ENCODE measurements around the gene DAGLA. TPM values are rescaled to one million over a fixed set of nuclear protein-coding genes. Genes with fewer than 3 reads are reported as not detected.

DAGLA gene
- total and polyA plus RNA-seq, 2 experiments from 2014 or later, result 2.1 to 6.3 TPM

DNA sequence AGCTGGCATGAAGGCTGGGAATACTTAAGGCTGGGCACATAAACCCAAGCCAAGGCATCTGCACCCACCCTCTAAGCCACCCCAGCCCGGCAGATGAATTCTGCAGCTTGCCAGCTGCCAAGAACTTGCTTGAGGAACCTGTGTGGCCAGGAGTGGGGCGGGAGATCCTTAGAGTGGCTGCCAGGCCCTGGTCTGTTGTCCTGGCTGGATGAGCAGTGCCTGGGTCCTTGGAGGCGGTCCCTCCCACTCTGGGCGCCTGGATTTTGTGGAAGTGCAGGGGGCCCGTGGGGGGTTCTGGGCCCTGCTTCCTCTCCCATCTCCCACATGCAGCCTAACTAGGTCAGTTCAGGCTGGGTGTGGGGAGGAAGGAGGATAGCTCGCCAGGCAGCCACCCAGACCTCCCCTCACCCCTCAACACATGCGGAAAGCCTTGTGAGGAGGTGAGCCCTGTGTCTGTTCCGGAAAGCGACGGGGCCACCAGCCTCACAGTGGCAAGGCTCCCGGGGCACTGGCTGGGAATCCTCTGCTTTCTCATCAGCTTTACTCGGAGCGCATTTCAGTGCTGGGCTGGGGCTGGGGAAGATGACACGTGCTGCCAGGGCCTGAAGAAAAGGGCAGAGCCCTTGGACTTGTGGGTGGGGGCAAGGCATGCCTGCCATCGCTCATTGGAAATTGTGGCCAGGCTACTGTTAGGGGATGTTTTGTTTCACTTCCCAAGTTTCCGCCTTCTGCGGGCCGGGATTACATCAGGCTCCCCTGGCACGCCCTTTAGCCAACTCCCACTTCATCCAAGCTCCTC is 8.4 kb downstream of the DAGLA start:
- TF ChIP-seq, protein P1, sequence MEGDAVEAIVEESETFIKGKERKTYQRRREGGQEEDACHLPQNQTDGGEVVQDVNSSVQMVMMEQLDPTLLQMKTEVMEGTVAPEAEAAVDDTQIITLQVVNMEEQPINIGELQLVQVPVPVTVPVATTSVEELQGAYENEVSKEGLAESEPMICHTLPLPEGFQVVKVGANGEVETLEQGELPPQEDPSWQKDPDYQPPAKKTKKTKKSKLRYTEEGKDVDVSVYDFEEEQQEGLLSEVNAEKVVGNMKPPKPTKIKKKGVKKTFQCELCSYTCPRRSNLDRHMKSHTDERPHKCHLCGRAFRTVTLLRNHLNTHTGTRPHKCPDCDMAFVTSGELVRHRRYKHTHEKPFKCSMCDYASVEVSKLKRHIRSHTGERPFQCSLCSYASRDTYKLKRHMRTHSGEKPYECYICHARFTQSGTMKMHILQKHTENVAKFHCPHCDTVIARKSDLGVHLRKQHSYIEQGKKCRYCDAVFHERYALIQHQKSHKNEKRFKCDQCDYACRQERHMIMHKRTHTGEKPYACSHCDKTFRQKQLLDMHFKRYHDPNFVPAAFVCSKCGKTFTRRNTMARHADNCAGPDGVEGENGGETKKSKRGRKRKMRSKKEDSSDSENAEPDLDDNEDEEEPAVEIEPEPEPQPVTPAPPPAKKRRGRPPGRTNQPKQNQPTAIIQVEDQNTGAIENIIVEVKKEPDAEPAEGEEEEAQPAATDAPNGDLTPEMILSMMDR (IDR thresholded peaks at IDR 0.05; ENCODE audit: low read depth, low read length), result no peak
- Histone ChIP-seq H3K36me3 (no peaks in the 10 kb centered on the region), H3K4me3 (no peak overlapping the region), H3K4me1 (ENCODE audit: low read depth) (no peaks in the 10 kb centered on the region), H3K27ac (no peak overlapping the region), H3K27me3 (no peaks in the 10 kb centered on the region), H3K9me3 (ENCODE audit: low read depth) (no peaks in the 10 kb centered on the region)
- peak in 1 of 2 donors; percentile 77 for DNase-seq (ENCODE audit: low read depth in 1 of 2, low spot score in 1 of 2)

DNA sequence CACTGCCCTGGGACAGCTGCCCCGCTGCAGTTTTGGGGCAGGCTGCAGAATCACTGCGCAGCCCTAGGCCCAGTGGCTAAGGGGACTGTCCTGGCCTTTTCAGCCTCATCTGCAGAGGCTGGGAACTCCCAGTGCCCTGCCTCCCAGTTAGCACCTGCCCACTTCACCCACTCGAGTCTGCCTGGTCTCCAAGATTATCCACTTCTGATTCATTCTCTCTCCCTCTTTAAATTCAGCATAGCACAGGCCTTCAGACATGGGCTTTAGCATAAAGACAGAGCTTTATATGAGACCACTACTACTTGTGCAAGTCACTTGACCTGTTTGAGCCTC is 8.9 kb downstream of the DAGLA start:
- H3K9me3 ChIP-seq (ENCODE audit: low read depth), result no peaks in the 10 kb centered on the region
- no peak overlapping the region for H3K4me3 ChIP-seq
- DNase-seq (ENCODE audit: low read depth in 1 of 2, low spot score in 1 of 2), result no peak
- H3K27me3 ChIP-seq, result no peaks in the 10 kb centered on the region
- H3K36me3 ChIP-seq, result no peaks in the 10 kb centered on the region
- TF ChIP-seq, protein P1 (IDR thresholded peaks at IDR 0.05; ENCODE audit: low read depth, low read length), result no peak
- H3K27ac ChIP-seq, result no peak overlapping the region
- H3K4me1 ChIP-seq (ENCODE audit: low read depth), result no peaks in the 10 kb centered on the region

DNA sequence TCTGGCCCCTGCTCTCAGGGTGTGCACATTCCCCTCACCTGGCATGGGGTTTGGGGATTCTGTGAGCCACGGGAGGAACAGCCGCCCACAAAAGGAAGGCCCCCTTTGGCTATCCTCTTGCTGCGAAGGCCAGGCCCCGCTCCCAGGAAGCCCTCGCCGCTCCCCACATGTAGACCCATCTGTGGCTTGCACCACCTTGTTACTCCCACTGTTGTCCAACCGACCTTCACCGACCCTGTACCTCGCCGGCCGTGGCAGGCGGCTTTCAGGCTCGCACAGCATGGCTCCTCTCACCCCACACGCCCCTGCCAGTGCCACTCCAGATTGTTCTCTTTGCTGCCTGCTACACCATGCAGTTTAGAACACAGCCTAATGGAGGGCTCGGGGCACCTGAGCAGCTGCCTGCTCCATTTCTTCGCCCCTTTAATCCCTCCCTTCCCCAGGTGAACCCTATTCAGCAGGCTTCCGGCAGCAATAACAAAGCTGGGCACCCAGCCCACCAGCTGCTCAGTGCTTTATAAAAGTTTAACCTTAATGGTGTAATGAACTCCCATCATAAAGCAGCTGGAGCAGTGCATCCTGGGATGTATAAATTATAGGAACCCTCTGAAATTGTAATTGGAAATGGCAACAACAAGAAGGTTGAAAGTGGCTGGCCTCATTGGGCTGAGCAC is 10.7 kb downstream of the DAGLA start:
- no peak overlapping the region for H3K4me3 ChIP-seq
- DNase-seq (ENCODE audit: low read depth in 1 of 2, low spot score in 1 of 2), result no peak
- no peaks in the 10 kb centered on the region for H3K4me1 ChIP-seq (ENCODE audit: low read depth)
- H3K9me3 ChIP-seq (ENCODE audit: low read depth), result no peaks in the 10 kb centered on the region
- no peaks in the 10 kb centered on the region for H3K36me3 ChIP-seq
- H3K27ac ChIP-seq, result no peak overlapping the region
- TF ChIP-seq, protein P1 (IDR thresholded peaks at IDR 0.05; ENCODE audit: low read depth, low read length), result no peak
- H3K27me3 ChIP-seq, result no peaks in the 10 kb centered on the region

DNA sequence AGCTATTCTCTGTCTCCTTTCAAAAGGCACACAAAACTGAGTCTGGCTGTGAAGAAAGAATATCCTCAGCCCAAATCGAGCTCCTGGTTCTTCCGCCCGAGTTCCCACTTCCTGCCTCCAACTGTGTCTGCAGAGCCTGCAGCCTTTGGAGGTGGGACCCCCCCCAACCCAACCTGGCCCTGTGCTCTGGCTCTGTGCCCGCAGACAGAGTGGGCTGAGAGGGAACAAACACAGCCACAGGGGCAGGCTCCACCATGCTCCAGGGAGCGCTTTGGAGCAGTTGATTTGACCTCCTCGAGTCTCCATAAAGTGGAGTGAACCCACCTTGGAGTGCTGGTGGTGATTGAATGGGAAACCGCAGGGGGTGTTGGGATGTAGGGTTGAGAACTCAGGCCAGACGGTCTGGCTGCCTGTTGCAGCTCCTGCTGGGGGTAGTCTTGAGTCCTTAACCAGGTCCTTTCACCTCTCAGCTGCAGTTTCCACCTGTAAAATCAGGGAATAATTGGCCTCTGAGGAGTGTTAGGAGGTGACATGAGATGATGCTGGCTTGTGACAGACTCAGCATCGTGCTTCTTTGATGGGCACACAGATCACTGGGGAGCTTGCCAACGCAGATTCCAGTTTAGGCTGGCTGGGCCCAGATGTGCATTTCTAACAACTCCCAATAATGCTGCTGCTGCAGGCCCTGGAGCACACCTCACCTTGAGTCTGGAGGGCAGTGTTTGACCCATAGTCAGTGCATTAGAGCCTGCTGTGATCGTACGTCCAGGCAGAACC is 11.4 kb downstream of the DAGLA start:
- no peaks in the 10 kb centered on the region for H3K9me3 ChIP-seq (ENCODE audit: low read depth)
- DNase-seq (ENCODE audit: low read depth in 1 of 2, low spot score in 1 of 2), result no peak
- no peak overlapping the region for H3K4me3 ChIP-seq
- no peaks in the 10 kb centered on the region for H3K36me3 ChIP-seq
- H3K27me3 ChIP-seq, result no peaks in the 10 kb centered on the region
- TF ChIP-seq, protein P1 (IDR thresholded peaks at IDR 0.05; ENCODE audit: low read depth, low read length), result no peak
- no peaks in the 10 kb centered on the region for H3K4me1 ChIP-seq (ENCODE audit: low read depth)
- no peak overlapping the region for H3K27ac ChIP-seq

DNA sequence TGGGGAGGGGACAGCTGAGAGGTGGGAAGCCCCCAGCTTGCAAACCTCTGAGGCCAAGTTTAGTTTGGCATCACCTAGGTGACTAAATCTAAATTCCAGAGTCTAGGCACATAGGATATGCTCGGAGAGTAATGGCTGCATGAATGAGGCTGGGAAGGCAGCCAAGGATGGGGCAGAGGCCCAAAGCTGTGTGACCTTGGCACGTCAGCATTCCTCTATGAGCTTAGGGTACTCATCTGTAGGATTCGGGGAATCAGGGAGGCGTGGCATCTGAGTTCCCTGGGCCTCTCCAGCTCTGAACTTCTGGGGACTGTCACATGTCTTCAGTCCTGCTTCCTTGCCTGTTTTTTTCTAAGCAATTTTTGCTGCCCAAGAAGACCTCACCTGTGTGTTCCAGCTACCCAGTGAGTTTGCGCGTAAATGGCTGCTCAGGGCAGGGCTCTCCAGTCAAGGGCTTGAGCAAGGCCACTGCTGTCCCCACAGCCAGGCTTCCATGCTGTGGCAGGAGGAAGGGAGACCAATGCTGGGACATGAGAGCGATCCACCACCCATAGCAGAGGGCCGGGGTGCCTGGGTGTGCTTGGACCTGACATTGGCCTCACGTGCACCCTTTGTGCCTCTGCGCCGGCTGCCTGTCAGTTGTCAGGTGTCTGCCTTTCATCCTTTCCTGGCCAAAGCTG is 13.9 kb downstream of the DAGLA start:
- TF ChIP-seq, protein P1 (IDR thresholded peaks at IDR 0.05; ENCODE audit: low read depth, low read length), result no peak
- no peaks in the 10 kb centered on the region for H3K36me3 ChIP-seq
- H3K9me3 ChIP-seq (ENCODE audit: low read depth), result no peaks in the 10 kb centered on the region
- H3K27me3 ChIP-seq, result no peaks in the 10 kb centered on the region
- no peak for DNase-seq (ENCODE audit: low read depth in 1 of 2, low spot score in 1 of 2)
- H3K4me1 ChIP-seq (ENCODE audit: low read depth), result no peaks in the 10 kb centered on the region
- H3K27ac ChIP-seq, result no peak overlapping the region
- H3K4me3 ChIP-seq, result no peak overlapping the region
